GM23248 (cell line): ENCODE measurements around the gene DUSP15.

ENCODE experiments used
- EZH2 ChIP-seq: fragments of 200-600 bp; sonication (generic); IDR thresholded peaks from 2 replicates; pipeline ENCODE4 v1.6.1; 2018; ENCODE audit warnings: antibody characterized with exemption, mild to moderate bottlenecking; ENCODE audit not compliant: insufficient read depth, poor library complexity, severe bottlenecking
- EZH2phosphoT487 ChIP-seq: fragments of 200-600 bp; sonication (generic); IDR thresholded peaks from 2 replicates; pipeline ENCODE4 v1.6.1; 2018; ENCODE audit warnings: antibody characterized with exemption, moderate library complexity, mild to moderate bottlenecking, low read depth; ENCODE audit not compliant: insufficient read depth

- TF ChIP-seq EZH2 (no peak), EZH2phosphoT487 (no peak)
Measured at GRCh38 chr20:31857861-31858759, 12.2 kb downstream of the DUSP15 start.
